H9 (cell line): ENCODE results near the gene DIP2A. TPM values are rescaled to one million over a fixed set of nuclear protein-coding genes. Genes with fewer than 3 reads are reported as not detected.
A peak's percentile ranks its signal among the peaks of the same experiment; 100 is the strongest.

Source experiments
- DNase-seq: peaks from one replicate; pipeline ENCODE4 v3.0.0-alpha.2; 2017
- H2AFZ ChIP-seq: one replicate; pipeline ENCODE4 v1.6.1; 2013; ENCODE audit warnings: mild to moderate bottlenecking, low read length, control low read depth, moderate library complexity
- H2AK5ac ChIP-seq: 2 replicates; pipeline ENCODE4 v1.6.1; 2013; ENCODE audit warnings: low read length, control low read depth, mixed read lengths; ENCODE audit not compliant: insufficient read length
- H2BK120ac ChIP-seq: one replicate; pipeline ENCODE4 v1.6.1; 2013; ENCODE audit warnings: low read depth, mild to moderate bottlenecking, low read length, control low read depth, inconsistent platforms; ENCODE audit not compliant: poor library complexity, severe bottlenecking
- H2BK12ac ChIP-seq: 2 replicates; pipeline ENCODE4 v1.6.1; 2013; ENCODE audit warnings: low read length, control low read depth, mixed read lengths, low read depth; ENCODE audit not compliant: insufficient read length
- H2BK15ac ChIP-seq: 2 replicates; pipeline ENCODE4 v1.6.1; 2013; ENCODE audit warnings: low read depth, low read length, control low read depth
- H2BK20ac ChIP-seq: one replicate; pipeline ENCODE4 v1.6.1; 2013; ENCODE audit warnings: low read depth, mild to moderate bottlenecking, low read length, control low read depth, inconsistent platforms; ENCODE audit not compliant: poor library complexity, severe bottlenecking
- H2BK5ac ChIP-seq: 2 replicates; pipeline ENCODE4 v1.6.1; 2013; ENCODE audit warnings: low read length, control low read depth, mixed read lengths; ENCODE audit not compliant: insufficient read length
- H3K14ac ChIP-seq: 2 replicates; pipeline ENCODE4 v1.6.1; 2013; ENCODE audit warnings: low read length, control low read depth; ENCODE audit not compliant: insufficient read depth
- H3K18ac ChIP-seq: 2 replicates; pipeline ENCODE4 v1.6.1; 2013; ENCODE audit warnings: low read depth, mild to moderate bottlenecking, mixed read lengths, low read length, control low read depth; ENCODE audit not compliant: insufficient read length
- H3K23ac ChIP-seq: 2 replicates; pipeline ENCODE4 v1.6.1; 2013; ENCODE audit warnings: low read length, control low read depth, mixed read lengths, low read depth; ENCODE audit not compliant: insufficient read length
- H3K23me2 ChIP-seq: 2 replicates; pipeline ENCODE4 v1.6.1; 2013; ENCODE audit warnings: low read depth, mild to moderate bottlenecking, mixed read lengths, low read length, control low read depth; ENCODE audit not compliant: insufficient read length, poor library complexity, severe bottlenecking
- H3K27ac ChIP-seq: 2 replicates; pipeline ENCODE4 v1.5.1; 2013; ENCODE audit warnings: low read length, control low read depth, mixed read lengths, low read depth; ENCODE audit not compliant: insufficient read length
- H3K27me3 ChIP-seq: 2 replicates; pipeline ENCODE4 v1.6.1; 2013; ENCODE audit warnings: low read length, control low read depth, inconsistent platforms; ENCODE audit not compliant: insufficient read depth
- H3K4ac ChIP-seq: 2 replicates; pipeline ENCODE4 v1.6.1; 2013; ENCODE audit warnings: low read depth, mild to moderate bottlenecking, control low read depth, inconsistent platforms, low read length, moderate library complexity
- H3K4me1 ChIP-seq: 2 replicates; pipeline ENCODE4 v1.6.1; 2013; ENCODE audit warnings: low read length, control low read depth, inconsistent platforms; ENCODE audit not compliant: insufficient read depth
- H3K4me2 ChIP-seq: 2 replicates; pipeline ENCODE4 v1.6.1; 2013; ENCODE audit warnings: low read length, control low read depth, mixed read lengths; ENCODE audit not compliant: insufficient read length, insufficient read depth
- H3K56ac ChIP-seq: 2 replicates; pipeline ENCODE4 v1.6.1; 2013; ENCODE audit warnings: low read depth, mild to moderate bottlenecking, mixed read lengths, low read length, control low read depth; ENCODE audit not compliant: insufficient read length
- H3K79me1 ChIP-seq: 2 replicates; pipeline ENCODE4 v1.6.1; 2013; ENCODE audit warnings: low read depth, mild to moderate bottlenecking, moderate library complexity, low read length, control low read depth, inconsistent platforms; ENCODE audit not compliant: insufficient read depth, poor library complexity, severe bottlenecking
- H3K79me2 ChIP-seq: 2 replicates; pipeline ENCODE4 v1.6.1; 2013; ENCODE audit warnings: low read length, control low read depth, inconsistent platforms; ENCODE audit not compliant: insufficient read depth
- H3K9ac ChIP-seq: 2 replicates; pipeline ENCODE4 v1.6.1; 2013; ENCODE audit warnings: low read length, control low read depth, mixed read lengths; ENCODE audit not compliant: insufficient read length; ENCODE audit errors: extremely low read depth
- H3K9me3 ChIP-seq: one replicate; pipeline ENCODE4 v1.6.1; 2013; ENCODE audit warnings: low read depth, low read length, inconsistent platforms; ENCODE audit not compliant: control insufficient read depth
- H3T11ph ChIP-seq: one replicate; pipeline ENCODE4 v1.6.1; 2013; ENCODE audit warnings: mild to moderate bottlenecking, low read length, control low read depth, inconsistent platforms
- H4K20me1 ChIP-seq: one replicate; pipeline ENCODE4 v1.6.1; 2013; ENCODE audit not compliant: control insufficient read depth, insufficient read length, insufficient read depth
- H4K5ac ChIP-seq: 2 replicates; pipeline ENCODE4 v1.6.1; 2013; ENCODE audit warnings: low read depth, mild to moderate bottlenecking, mixed read lengths, low read length, control low read depth; ENCODE audit not compliant: insufficient read length
- H4K8ac ChIP-seq: replicated peaks from 2 replicates; pipeline ENCODE4 v1.6.1; 2013; ENCODE audit warnings: low read length, control low read depth, mixed read lengths, low read depth; ENCODE audit not compliant: insufficient read length
- H4K91ac ChIP-seq: 2 replicates; pipeline ENCODE4 v1.6.1; 2013; ENCODE audit warnings: low read depth, mild to moderate bottlenecking, moderate library complexity, mixed read lengths, low read length, control low read depth; ENCODE audit not compliant: insufficient read length
- H3K27ac Mint-ChIP-seq, 3 experiments: 2 replicates in 2 of 3; 3 replicates in 1 of 3; pipeline ENCODE4 v1.8.0; 2020 to 2021; ENCODE audit warnings: mixed read lengths in 3 of 3, mild to moderate bottlenecking in 1 of 3, moderate library complexity in 1 of 3
- H3K27me3 Mint-ChIP-seq: 2 replicates; pipeline ENCODE4 v1.8.0; 2021; ENCODE audit warnings: low read depth, mild to moderate bottlenecking, moderate library complexity, mixed read lengths
- H3K36me3 Mint-ChIP-seq, 3 experiments: 2 replicates in 2 of 3; 3 replicates in 1 of 3; pipeline ENCODE4 v1.8.0; 2020 to 2021; ENCODE audit warnings: low read depth in 3 of 3, mixed read lengths in 3 of 3; ENCODE audit not compliant: insufficient read depth in 1 of 3
- H3K4me1 Mint-ChIP-seq, 2 experiments: 2 replicates each; pipeline ENCODE4 v1.8.0; 2020; ENCODE audit warnings: mixed read lengths in 2 of 2
- H3K4me3 Mint-ChIP-seq, 2 experiments: 2 replicates in 1 of 2; 3 replicates in 1 of 2; pipeline ENCODE4 v1.8.0; 2020 to 2021; ENCODE audit warnings: mild to moderate bottlenecking in 2 of 2, mixed read lengths in 2 of 2, moderate library complexity in 1 of 2
- H3K9me3 Mint-ChIP-seq, 2 experiments: 2 replicates in 1 of 2; 3 replicates in 1 of 2; pipeline ENCODE4 v1.8.0; 2020; ENCODE audit warnings: mild to moderate bottlenecking in 2 of 2, mixed read lengths in 2 of 2, moderate library complexity in 1 of 2
- WGBS: extraction: QIAGEN DNeasy Blood & Tissue Kit; methylation state at CpG from one replicate; pipeline ENCODE4 v1.1.7; 2013; ENCODE audit warnings: missing lambda C conversion rate, low lambda C conversion rate, mixed read lengths; ENCODE audit not compliant: insufficient read length; ENCODE audit errors: extremely low coverage; 5-methylcytosine and 5-hydroxymethylcytosine counted together
- total RNA-seq: library from RNA; stranded (reverse); gene quantifications from 2 replicates; pipeline ENCODE4 v1.2.1, GENCODE V29; 2021
- TF ChIP-seq, protein P1 (sequence below): fragments of 200-600 bp; sonication (generic); conservative IDR thresholded peaks from 3 replicates; pipeline ENCODE4 v1.8.0; 2021; ENCODE audit warnings: antibody characterized with exemption, mild to moderate bottlenecking

Gene DIP2A
- total RNA-seq, 1 experiment from 2014 or later, result 25.2 TPM

DNA sequence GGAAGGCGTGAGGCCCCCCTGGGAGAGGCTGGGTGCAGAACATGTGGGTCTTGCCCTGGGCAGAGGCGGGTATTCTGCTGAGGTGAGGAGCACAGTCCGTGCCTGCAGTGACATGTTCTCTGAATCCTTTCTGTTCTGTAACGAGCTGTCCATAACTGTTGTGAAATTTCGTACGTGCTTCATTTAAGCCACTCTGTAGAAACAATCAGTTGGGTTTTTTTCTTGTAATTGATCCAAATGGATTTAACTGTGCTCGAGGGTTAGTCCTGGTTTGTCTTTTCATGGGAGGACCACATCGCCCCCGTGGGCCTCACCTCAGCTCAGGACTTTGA lies 45.4 kb upstream of the DIP2A start:
- no peaks in the 10 kb centered on the region for H3K9me3 Mint-ChIP-seq
- H2AFZ ChIP-seq, result no peak overlapping the region
- peak overlapping the region in 2 of 3 experiments; percentile 75 to 85; a peak in 1 of 7 replicates for H3K27ac Mint-ChIP-seq

More for the DNA sequence above, 45.4 kb upstream of the DIP2A start:
- H4K5ac ChIP-seq, result no peak overlapping the region
- no peak overlapping the region for H2BK20ac ChIP-seq
- H2BK12ac ChIP-seq, result no peak overlapping the region
- H2AK5ac ChIP-seq, result no peak overlapping the region
- H3T11ph ChIP-seq, result no peak overlapping the region
- H3K18ac ChIP-seq, result peak overlapping the region; percentile 85
- no peak overlapping the region for H3K23ac ChIP-seq
- WGBS, result no CpG with 5 or more reads among the region's 9 CpGs
- no peak overlapping the region for H3K9ac ChIP-seq
- H4K8ac ChIP-seq, result no peak overlapping the region
- no peak for DNase-seq
- H3K4me1 Mint-ChIP-seq, result peaks cover 19 to 27% of the 10 kb centered on the region in 2 experiments
- no peaks in the 10 kb centered on the region for H3K79me2 ChIP-seq
- TF ChIP-seq, protein P1, sequence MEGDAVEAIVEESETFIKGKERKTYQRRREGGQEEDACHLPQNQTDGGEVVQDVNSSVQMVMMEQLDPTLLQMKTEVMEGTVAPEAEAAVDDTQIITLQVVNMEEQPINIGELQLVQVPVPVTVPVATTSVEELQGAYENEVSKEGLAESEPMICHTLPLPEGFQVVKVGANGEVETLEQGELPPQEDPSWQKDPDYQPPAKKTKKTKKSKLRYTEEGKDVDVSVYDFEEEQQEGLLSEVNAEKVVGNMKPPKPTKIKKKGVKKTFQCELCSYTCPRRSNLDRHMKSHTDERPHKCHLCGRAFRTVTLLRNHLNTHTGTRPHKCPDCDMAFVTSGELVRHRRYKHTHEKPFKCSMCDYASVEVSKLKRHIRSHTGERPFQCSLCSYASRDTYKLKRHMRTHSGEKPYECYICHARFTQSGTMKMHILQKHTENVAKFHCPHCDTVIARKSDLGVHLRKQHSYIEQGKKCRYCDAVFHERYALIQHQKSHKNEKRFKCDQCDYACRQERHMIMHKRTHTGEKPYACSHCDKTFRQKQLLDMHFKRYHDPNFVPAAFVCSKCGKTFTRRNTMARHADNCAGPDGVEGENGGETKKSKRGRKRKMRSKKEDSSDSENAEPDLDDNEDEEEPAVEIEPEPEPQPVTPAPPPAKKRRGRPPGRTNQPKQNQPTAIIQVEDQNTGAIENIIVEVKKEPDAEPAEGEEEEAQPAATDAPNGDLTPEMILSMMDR, result no peak
- no peak overlapping the region for H2BK5ac ChIP-seq
- no peak overlapping the region for H3K4me2 ChIP-seq
- peak overlapping the region in 1 of 2 experiments; percentile 12; a peak in 1 of 5 replicates for H3K4me3 Mint-ChIP-seq
- peaks cover 19 to 46% (median 32%) of the 10 kb centered on the region in 3 experiments for H3K36me3 Mint-ChIP-seq
- H3K4me1 ChIP-seq, result peaks cover 9% of the 10 kb centered on the region; the same call in 1 of the 2 replicates
- no peaks in the 10 kb centered on the region for H3K9me3 ChIP-seq
- H4K20me1 ChIP-seq, result peaks cover 2% of the 10 kb centered on the region
- no peak overlapping the region for H2BK120ac ChIP-seq
- peak overlapping the region; percentile 96 for H4K91ac ChIP-seq
- H3K4ac ChIP-seq, result peak overlapping the region; percentile 98; the same call in 1 of the 2 replicates
- H3K27me3 ChIP-seq, result no peaks in the 10 kb centered on the region
- no peaks in the 10 kb centered on the region for H3K27me3 Mint-ChIP-seq
- no peak overlapping the region for H3K14ac ChIP-seq
- H3K56ac ChIP-seq, result no peak overlapping the region
- H3K79me1 ChIP-seq, result no peaks in the 10 kb centered on the region
- no peak overlapping the region for H2BK15ac ChIP-seq
- H3K23me2 ChIP-seq, result peaks cover 7% of the 10 kb centered on the region
- no peak overlapping the region for H3K27ac ChIP-seq
